ENCODE results near the gene ATG2A.

The ATG2A gene

DNA sequence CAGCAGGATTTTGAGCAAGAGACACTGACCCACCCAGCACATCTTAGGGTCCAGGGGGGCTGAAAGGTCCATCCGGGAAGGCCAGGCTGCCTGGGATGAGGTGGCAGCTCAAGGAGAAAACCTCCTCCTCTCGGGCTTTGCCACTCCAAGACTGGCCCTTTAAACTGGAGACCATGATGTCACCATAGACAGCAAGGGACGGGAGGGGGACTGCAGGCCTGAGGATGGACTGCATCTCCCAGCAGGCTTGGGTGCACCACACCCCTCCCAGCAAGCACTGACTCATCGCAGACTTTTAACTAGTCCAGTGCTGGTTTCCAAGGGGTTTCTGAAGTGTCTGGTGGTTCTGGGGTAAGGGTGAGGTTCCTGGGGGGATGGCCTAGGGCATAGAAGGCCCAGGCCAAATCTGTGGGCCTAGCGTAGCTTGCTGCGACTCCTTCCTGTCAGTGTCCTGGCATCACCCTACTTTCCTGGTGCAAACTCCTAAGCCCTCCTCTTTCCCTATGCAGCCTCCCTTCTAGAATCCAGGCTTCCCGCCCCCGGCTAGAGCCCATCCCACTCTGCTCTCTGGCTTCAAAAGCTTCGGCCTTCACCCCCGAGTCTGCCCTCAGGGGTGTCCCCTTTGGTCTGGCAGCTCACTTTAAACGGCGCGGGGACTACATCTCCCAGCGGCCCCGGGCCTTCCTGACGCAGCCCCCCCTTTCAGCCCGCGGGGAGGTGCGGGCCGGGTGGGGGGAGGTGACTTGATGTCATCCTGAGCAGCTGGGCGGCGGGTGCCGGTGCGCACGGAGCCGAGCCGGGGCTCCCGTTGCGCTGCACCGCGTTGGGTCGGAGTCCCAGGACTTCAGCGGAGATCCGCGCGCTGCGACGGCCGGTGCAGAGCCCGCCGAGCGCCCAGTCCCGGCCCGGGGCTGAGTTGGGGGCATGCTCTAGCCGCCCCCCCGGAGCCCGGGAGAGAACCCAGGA is 7.2 kb upstream of the ATG2A start, which contains the start of gene PPP2R5B:
Gene PPP2R5B (plus strand): TSS at position 746 of the 966 bp plus-strand sequence. CDS start 1,046 bp downstream, outside the sequence.
- DNase-seq (ENCODE audit: low spot score) = peak; percentile 97

DNA sequence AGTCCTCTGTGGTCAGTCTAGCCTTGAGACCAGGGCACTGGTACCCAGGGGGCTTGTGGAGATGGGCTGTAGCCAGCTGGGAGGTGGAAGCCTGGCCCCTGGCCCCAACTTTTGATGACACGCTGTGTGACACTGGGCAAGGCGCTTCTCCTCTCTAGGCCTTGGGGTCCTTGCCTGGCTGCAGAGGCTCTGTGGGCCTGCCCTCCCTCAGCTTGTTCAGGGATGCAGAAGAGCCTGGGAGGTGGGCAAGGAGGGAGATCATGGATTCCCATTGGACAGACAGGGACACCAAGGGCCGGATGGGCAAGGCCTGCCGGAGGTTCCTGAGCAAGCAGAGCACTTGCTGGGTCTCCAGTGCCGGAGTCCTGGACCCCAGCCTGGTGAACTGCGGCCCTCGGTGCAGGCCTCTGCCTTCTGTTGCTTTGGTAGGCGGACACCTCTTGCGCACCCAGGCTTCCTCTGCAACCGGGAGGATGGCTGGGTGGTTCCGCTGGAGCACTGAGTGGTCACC is 6.2 kb upstream of the ATG2A start:
- no peak for DNase-seq (ENCODE audit: low spot score)

DNA sequence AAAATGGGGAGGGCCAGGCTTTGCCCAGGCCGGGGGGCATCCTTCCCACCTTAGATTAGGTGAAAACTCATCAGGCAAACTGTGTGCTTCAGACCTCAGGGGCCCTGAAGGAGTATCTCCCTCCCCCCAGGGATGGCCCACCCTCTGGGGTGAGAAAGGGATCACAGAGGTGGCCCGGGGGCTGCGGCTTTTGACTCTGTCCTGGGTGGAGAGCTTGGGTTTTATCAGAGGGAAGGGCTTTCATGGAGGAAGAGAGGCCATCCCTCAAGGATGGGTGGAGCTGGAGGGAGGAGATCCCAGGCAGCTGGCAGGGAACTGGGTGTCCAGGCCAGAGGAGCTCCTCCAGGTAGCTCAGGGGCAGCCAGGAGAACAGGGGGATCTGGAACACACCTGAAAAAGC is 4.4 kb upstream of the ATG2A start:
- no peak for DNase-seq (ENCODE audit: low spot score)

DNA sequence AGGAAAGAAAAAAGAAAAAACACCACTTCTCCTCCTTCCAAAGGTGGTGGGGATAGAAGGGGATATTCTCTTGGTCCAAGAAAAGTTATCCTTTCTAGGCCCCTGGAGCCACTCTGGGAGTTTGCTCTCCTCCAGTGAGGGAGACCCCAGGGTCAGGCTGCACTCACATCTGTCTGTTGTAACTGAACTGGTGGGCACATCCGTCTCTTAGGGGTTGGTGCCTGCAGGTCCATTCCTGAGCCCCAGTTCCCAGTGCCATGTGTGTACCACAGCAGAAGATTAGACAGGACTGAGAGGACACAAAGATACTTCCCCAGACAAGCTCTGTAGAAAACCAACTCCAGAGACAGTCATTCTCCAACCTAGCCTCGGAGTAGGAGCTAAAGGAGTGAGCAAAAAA is 3.1 kb upstream of the ATG2A start:
- DNase-seq (ENCODE audit: low spot score) = no peak

DNA sequence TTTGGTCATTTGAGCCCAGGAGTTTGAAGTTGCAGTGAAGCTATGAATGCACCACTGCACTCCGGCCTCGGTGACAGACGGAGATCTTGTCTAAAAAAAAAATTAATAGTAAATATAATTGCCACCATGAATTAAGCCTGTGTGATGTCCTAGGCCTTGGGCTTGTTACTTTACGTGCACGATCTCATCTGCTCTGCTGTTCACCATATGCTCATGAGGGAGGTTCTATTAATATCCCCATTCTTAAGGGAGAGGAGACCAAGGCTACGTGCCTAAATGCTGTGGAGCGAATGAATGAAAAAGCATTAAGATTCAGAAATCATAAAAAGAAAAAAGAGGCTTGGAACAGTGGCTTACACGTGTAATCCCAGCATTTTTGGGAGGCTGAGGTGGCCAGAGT is 2.6 kb upstream of the ATG2A start:
- no peak for DNase-seq (ENCODE audit: low spot score)

DNA sequence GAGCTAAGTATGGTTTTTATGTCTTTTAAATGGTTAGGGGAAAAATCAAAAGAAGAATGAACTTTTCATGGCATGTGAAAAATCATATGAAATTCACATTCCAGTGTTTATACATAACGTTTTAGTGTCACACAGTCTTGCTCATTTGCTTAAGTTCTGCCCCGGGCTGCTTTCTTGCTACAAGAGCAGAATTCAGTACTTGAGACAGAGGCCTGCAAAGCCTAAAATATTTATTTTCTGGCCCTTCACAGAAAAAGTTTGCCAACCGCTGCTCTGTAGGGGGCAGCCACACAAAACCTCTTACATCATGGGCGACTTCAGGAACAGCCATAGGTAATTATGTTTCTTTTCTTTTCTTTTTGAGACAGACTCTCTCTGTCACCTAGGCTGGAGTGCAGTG is 1.0 kb upstream of the ATG2A start:
- no peak for DNase-seq (ENCODE audit: low spot score)

DNA sequence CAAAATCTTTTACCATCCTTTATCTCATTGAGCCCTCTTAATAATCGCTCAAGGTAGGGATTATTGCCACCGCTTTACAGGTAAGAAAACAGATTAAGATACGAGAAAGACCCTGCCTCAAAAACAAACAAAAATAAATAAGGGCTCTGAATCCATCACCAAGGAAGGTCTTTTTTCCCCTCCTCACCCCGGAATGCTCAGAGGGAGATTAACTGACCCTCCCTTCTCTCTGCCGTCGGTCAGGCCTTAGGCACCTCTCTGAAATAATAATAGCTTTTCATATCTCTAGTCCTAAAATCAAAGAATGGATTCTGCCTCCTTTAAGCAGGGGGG is 620 bp upstream of the ATG2A start:
- DNase-seq (ENCODE audit: low spot score) = no peak

DNA sequence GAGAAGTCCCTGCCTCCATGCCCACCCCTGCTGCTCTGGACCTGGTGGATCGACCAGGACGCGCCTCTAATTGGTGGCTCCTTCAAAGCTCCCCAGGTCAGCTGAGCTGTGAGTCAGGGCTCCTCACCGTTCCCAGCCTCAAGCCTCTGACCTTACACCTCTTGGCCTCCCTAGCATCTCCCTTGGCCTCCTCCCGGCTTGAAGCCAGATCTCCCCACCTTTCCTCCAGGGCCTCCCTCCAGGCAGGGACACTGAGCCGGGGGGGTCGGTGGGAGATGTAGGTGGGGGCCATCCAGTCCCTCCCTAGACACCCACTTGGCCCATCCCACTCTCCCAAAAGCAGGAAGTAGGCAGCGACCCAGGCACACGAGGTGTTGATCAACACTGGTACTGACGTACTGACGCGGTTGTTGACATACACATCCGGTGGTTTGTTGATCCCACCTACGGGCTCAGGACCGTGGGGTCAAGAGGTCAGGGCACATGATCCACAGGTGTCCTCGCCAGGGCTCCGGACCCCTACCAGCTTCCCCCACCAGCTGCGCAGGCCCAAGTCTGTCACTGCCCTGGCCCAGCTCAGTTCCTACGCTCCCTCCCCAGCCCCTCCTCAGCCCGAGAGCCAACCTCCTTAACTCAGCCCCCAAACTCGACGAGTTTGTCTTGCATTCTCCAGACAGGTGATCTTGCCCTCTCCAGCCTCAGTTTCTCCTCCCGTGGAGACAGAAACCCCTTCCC is 802 bp downstream of the ATG2A start:
- no peak for DNase-seq (ENCODE audit: low spot score)

DNA sequence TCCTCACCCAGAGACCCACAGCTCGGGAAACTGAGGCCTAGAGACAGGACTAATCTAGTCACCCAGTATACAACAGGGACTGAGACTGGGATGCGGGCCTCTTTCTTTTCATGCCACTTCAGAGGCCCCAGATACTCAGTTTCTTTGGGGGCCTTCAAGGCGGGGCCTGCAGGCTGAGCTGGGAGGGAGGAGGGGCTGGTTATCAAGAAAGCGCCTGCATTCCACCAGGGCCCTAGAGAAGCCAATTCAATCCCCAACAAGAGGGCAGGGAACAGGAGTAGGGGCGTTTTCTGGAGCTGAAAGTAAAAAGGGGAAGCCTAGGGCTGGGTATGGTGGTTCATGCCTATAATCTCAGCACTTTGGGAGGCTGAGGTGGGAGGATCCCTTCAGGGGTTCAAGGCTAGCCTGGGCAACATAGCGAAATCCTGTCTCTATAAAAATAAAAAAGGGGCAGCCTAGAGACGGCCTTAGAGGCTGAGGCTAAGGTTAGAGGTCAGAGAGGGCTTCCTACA is 1.6 kb downstream of the ATG2A start:
- no peak for DNase-seq (ENCODE audit: low spot score)

DNA sequence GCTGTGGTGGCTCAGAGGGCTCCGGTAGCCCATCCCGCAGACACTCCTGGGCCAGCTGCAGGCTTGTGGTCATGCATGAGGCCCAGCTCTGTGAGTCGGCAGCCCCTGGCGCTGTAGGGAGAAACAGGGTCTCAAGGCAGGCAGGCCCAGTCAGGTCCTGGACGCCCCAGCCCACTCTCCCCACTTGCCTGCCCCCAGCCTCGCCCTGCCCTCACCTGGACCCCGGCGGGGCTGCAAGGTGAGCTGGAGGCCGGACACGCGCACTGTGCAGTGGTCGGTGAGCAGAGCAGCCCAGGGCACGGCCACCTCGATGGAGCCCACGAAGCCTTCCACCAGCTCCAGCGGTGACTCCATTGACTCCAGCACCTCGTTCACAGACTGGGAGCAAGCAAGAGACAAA is 2.9 kb downstream of the ATG2A start:
- no peak for DNase-seq (ENCODE audit: low spot score)

DNA sequence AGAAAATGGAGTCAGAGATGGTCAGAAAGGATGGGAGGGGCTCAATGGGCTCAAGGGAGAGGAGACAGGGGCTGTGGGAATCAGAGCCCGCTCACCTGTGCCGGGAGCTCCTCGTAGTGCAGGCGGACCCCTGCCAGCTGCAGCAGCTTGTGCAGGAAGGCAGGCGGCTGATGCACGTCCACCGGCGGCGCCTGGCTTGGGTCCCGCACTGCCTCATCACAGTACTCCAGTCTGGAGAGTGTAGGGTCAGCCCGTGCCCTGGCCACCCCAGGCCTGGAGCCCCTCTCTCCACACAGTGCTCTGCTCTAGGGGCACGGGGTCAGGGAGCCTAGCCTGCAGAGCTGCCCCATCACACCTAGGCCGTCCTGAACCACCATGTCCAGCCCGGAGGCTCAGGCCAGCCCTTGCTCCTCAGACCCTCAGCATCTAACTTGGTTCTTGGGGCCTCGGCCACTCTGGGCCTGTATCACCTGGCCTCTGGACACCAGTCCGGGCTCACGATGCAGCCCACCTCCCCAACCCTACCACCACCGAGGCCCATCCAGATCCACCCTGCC is 3.8 kb downstream of the ATG2A start:
- no peak for DNase-seq (ENCODE audit: low spot score)

DNA sequence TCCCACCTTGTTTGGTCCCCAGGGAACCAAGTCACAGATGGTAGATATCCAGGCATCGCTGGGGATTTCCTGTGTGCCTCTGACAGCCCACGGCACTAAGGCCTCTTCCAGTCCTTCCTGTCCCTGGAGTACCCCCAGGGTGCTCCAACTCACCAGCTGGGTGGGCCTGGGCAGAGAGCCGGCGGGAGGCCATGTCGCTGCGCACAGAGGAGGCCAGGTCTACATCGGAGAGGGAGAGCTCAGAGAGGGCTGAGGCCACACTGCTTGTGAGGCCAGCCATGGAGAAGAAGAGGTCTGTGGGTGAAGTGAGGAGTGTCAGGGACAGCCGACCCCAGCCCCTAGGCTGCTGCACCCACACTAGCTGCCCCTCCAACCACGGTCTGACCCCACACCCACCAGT is 5.3 kb downstream of the ATG2A start:
- DNase-seq (ENCODE audit: low spot score) = no peak

DNA sequence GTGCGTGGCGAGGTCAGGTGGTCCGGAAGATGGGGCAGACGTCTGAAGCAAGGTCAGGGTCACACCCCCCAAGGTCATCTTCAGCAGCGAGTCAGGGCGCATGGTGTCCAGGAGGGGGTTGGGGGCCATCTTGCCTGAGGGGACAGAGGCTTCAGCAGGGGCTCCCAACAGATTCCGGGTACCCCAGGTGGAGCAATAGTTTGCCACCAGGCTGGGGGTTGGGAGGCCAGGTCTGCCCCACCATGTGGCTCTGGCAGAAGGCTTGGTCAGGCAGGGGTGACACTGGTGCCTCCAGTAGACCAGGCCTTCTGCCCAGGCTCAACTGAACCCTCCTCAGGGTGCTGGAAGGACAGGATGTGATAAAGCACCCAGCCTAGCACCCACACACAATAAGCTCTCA is 5.9 kb downstream of the ATG2A start:
- DNase-seq (ENCODE audit: low spot score) = no peak

DNA sequence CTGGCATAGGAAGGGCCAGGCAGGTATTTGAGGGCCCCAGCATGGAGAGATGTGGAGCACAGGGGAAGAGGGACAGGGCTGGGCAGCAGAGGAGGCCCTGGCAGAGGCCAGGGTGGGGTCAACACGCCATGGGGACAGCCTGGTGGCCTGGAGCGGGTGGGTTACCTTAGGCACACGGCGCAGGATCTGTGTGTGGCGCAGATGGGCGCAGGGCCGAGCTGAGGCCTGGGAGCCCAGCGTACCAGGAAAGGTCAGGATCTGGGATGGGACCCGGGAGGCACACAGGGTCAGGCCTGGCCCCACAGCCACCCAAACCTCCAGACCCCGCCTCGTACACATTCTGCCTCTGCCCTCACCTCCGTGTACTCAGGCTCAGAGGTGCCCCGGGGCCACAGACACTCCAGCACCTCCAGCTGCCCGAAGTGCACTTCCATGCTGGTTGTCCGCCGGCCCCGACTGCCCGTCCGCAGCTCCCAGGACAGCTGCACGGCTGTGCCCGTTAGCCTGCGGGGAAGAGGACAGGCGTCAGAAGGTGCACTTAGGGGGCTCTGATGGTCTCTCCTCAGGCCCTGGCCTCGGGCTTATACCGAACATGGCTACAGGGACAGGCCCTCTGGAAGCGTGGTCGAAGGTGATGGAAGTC is 6.4 kb downstream of the ATG2A start:
- DNase-seq (ENCODE audit: low spot score) = no peak

DNA sequence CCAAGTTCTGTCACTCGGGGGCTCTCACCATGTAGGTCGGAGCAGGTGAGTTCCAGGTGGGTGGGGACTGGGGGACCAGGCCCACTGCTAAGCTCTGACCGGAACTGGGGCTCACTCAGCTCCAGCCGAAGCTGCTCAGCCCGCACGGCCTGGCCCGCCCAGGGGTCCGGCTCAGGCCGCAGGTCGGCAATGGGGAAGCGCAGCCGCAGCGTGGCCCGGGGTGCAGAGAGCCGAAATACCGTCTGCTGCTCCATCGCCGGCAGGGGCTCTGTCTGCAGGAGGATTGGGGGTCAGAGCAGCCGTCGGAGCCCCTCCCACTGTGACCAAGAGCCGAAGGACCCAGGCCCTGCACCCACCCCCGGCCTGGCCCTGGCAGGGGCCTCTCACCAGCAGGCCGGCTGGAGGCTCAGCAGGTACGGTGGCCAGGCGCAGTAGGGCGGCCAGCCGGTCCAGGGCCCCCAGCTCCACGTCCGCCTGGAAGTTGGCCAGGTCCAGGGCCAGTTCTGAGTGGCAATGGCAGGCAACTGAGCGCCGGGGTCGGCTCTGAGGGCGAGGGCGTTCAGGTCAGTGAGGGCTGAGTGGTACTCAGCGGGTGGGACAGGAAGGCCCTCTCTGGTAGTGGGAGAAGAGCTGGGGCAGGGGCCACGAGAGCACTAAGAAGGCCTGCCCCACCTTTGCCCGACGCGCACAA is 7.2 kb downstream of the ATG2A start:
- DNase-seq (ENCODE audit: low spot score) = no peak

DNA sequence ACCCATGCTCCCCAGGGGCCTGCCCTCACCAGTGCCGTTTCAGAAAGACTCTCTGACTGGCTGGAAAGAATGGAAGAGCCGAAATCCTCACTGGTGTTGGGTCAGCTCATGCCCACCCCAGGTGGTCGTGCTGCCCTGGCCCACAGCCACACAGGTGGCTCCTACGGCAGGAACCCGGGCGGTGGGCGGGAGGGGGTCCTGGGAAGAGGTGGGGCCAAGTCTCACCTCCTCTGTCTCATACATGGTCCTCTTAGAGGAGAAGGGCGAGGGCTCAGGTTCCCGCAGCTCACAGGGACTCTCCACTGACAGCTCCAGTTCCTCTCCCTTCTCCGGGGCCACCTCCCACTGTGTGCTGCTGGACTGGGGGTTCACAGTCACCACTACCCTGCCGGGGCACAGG is 8.2 kb downstream of the ATG2A start:
- no peak for DNase-seq (ENCODE audit: low spot score)

DNA sequence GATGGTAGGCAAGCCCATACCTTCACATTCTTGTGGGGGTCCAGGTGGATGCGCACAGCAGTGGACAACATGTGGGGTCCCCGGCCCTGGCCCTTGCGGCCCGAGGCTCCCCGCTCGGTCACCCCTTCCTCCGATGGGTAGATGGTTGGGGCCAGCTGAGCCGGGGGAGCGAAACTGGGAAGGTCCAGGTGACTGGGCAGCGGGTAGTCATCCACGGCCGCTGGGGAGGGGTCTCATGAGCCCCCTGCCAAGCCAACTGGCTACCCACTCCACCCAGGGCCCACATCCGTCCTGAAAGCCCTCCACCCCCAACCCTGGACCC is 10.7 kb downstream of the ATG2A start:
- DNase-seq (ENCODE audit: low spot score) = no peak

DNA sequence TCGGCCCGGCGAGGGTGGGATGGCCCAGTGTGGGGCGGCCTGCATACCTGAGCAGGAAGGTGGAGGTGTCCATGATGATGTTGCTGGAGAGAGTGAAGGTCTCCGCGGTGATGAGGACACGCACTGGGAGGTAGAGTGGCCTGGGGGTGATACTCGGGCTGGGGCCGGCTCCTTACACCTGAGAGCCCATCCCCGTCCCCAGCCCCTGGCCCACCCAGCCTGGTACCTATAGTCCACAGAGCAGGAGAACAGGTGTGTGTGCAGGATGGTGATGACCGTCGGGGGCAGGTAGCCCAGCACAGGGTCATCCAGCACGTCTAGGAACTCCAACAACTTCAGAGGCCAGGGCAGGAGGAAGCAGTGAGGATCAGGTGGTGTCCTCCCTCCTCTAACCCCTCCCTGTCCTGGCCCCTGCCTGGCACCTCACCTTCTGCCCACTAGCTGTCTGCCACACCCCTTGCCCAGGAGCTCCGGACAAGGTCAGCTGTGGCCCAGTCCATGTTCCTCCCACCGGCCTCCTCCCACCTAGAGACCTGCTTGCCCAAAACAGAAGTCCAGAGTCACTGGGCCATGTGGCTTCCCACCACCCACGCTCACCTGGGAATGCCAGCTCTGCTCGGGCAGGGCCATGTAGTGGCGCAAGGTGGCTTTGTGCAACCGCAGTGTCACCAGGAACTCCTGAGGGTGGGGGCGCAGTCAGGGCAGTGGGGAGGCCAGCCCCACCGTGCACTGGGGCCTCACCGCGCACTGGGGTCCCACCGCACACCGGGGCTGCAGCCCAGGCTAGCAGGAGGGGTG is 11.3 kb downstream of the ATG2A start:
- no peak for DNase-seq (ENCODE audit: low spot score)

DNA sequence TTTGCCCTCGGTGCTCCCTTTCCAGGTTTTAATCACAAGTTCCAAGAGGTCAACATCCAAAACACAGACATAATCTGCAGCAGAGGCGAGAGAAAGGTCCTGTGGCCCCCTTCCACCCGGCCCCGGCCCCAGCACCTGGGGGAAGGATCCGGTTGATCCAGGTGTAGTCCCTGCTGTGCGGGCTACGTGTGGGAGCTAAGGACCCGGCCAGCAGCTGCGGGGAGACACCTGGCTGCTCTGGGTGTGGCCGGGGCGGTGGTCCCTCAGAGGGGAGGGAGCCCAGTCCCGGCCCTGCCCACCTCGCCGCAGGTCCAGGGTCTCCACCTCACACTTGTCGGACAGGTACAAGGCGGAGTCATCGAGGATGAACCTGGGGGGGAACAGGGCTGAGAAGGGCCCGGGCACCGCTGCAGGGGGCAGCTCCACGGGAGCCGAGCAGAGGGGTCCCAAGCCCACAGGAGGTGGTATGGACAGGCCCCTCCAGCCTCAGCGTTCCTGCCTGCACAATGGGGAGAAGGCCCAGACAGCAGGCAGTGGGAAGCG is 13.6 kb downstream of the ATG2A start:
- no peak for DNase-seq (ENCODE audit: low spot score)

DNA sequence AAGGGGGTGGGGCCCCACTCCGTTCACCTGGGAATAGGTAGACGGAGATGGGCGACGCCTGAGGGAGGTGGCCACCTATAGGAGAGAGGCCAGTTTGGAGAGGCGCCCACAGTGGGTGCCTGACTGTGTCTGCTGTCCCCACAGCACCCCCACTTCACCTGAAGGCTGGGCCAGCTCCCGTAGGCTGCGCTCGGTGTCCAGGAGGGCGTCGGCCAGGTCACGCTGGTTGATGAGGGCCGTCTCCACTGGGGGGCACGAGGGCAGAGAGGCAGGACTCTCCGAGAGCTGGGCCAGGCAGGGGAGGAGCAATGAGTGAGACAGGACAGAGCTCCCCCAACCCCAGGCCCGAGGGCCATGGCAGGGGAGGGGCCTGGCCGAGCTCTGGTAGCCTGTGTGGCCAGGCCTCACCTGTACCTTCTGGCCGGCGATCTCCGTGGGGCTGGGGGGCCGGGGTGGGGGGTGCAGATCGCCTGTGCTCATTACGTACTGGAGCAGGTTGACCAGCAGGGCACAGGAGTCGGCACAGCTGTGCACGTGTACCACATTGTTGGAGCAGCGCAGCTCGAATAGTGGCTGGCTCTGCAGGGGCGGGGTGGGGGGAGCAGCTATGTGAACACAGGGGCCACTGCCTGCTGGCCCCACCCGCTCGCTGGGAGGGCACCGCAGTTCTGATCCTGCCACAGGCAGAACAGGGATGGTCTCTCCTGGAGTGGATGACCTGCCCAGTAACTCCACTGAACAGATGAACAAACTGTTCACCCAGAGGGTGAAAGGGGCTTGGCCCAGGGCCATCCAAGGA is 14.7 kb downstream of the ATG2A start:
- no peak for DNase-seq (ENCODE audit: low spot score)
